SK-N-SH treated with all-trans-retinoic acid at 6 μM for 48 hours (cell line): Measurements from ENCODE around the gene FHOD3.
A peak's percentile ranks its signal among the peaks of the same experiment; 100 is the strongest.

Experiments
- ATAC-seq: fragments of 200-7000 bp; cut with Tn5 transposase; 3 replicates; pipeline ENCODE4 v1.9.1; 2020; ENCODE audit warnings: mild to moderate bottlenecking, moderate library complexity
- ARNTL ChIP-seq: fragments of 450-650 bp; formaldehyde crosslinking; IDR thresholded peaks from 2 replicates; pipeline ENCODE4 v1.5.0; 2020; ENCODE audit warnings: low read depth, mild to moderate bottlenecking, moderate library complexity, borderline replicate concordance
- BACH2 ChIP-seq: fragments of 250-450 bp; sonication (Bioruptor Pico); IDR thresholded peaks from 2 replicates; pipeline ENCODE4 v1.9.0; 2021; ENCODE audit warnings: mild to moderate bottlenecking, borderline replicate concordance
- CREB5 ChIP-seq: fragments of 250-450 bp; sonication (Bioruptor Pico); IDR thresholded peaks from 2 replicates; pipeline ENCODE4 v1.5.1; 2020; ENCODE audit warnings: low read depth, mild to moderate bottlenecking, moderate library complexity
- CSRNP3 ChIP-seq: fragments of 250-450 bp; sonication (Bioruptor Pico); IDR thresholded peaks from 2 replicates; pipeline ENCODE4 v1.5.1; 2021; ENCODE audit warnings: mild to moderate bottlenecking, moderate library complexity
- ESRRG ChIP-seq: fragments of 250-450 bp; sonication (Bioruptor Pico); IDR thresholded peaks from 2 replicates; pipeline ENCODE4 v1.6.1; 2021; ENCODE audit warnings: mild to moderate bottlenecking
- GLIS3 ChIP-seq: fragments of 250-450 bp; sonication (Bioruptor Pico); IDR thresholded peaks from 2 replicates; pipeline ENCODE4 v1.5.0; 2020; ENCODE audit warnings: mild to moderate bottlenecking, moderate library complexity
- ISL1 ChIP-seq: fragments of 250-450 bp; sonication (Bioruptor Pico); IDR thresholded peaks from 2 replicates; pipeline ENCODE4 v2.1.2; 2022; ENCODE audit warnings: mild to moderate bottlenecking, moderate library complexity
- OSR1 ChIP-seq: fragments of 250-450 bp; sonication (Bioruptor Pico); IDR thresholded peaks from 2 replicates; pipeline ENCODE4 v1.8.0; 2022; ENCODE audit warnings: moderate library complexity, mild to moderate bottlenecking, inconsistent platforms
- RARB ChIP-seq: fragments of 250-450 bp; sonication (Bioruptor Pico); IDR thresholded peaks from 2 replicates; pipeline ENCODE4 v1.8.0; 2021; ENCODE audit warnings: mild to moderate bottlenecking, moderate library complexity
- SNAI2 ChIP-seq: fragments of 250-450 bp; sonication (Bioruptor Pico); IDR thresholded peaks from 2 replicates; pipeline ENCODE4 v1.5.0; 2020; ENCODE audit warnings: mild to moderate bottlenecking, moderate library complexity
- TCF4 ChIP-seq: fragments of 250-450 bp; sonication (Bioruptor Pico); IDR thresholded peaks from 2 replicates; pipeline ENCODE4 v1.8.0; 2021; ENCODE audit warnings: mild to moderate bottlenecking, moderate library complexity, borderline replicate concordance
- TSHZ2 ChIP-seq: fragments of 250-450 bp; sonication (Bioruptor Pico); IDR thresholded peaks from 2 replicates; pipeline ENCODE4 v1.5.0; 2020; ENCODE audit warnings: mild to moderate bottlenecking, moderate library complexity
- ZFP3 ChIP-seq: fragments of 250-450 bp; sonication (Bioruptor Pico); IDR thresholded peaks from 2 replicates; pipeline ENCODE4 v1.5.0; 2020; ENCODE audit warnings: mild to moderate bottlenecking, moderate library complexity
- ZFP30 ChIP-seq: fragments of 450-650 bp; formaldehyde crosslinking; IDR thresholded peaks from 2 replicates; pipeline ENCODE4 v1.5.0; 2022; ENCODE audit warnings: mild to moderate bottlenecking, moderate library complexity
- ZNF565 ChIP-seq: fragments of 450-650 bp; formaldehyde crosslinking; conservative IDR thresholded peaks from 2 replicates; pipeline ENCODE4 v1.5.0; 2020; ENCODE audit warnings: low read depth, mild to moderate bottlenecking, moderate library complexity
- ZNF70 ChIP-seq: fragments of 450-650 bp; formaldehyde crosslinking; IDR thresholded peaks from 2 replicates; pipeline ENCODE4 v1.5.0; 2020; ENCODE audit warnings: mild to moderate bottlenecking, moderate library complexity
- ZNF8 ChIP-seq: fragments of 450-650 bp; formaldehyde crosslinking; IDR thresholded peaks from 2 replicates; pipeline ENCODE4 v1.5.0; 2020; ENCODE audit warnings: mild to moderate bottlenecking, moderate library complexity
- TF ChIP-seq, protein P1 (sequence below): fragments of 250-450 bp; sonication (Bioruptor Pico); IDR thresholded peaks from 2 replicates; pipeline ENCODE4 v1.8.0; 2020; ENCODE audit warnings: mild to moderate bottlenecking, moderate library complexity, borderline replicate concordance
- TF ChIP-seq, protein P2 (sequence below): fragments of 250-450 bp; sonication (Bioruptor Pico); IDR thresholded peaks from 2 replicates; pipeline ENCODE4 v1.8.0; 2021; ENCODE audit warnings: low read depth, mild to moderate bottlenecking, moderate library complexity, borderline replicate concordance

FHOD3 gene

GRCh38 chr18:36590621-36591580 is 293.4 kb downstream of the FHOD3 start:
- ATAC-seq, result peak; percentile 34; the same call in 2 of the 3 replicates
- TF ChIP-seq OSR1 (CRISPR knock-in tag), result no peak
- TF ChIP-seq ZNF8 (CRISPR knock-in tag), result no peak
- TF ChIP-seq BACH2 (CRISPR knock-in tag), result no peak
- no peak for TF ChIP-seq GLIS3 (CRISPR knock-in tag)
- TF ChIP-seq ESRRG (CRISPR knock-in tag), result no peak
- no peak for TF ChIP-seq ZFP3 (CRISPR knock-in tag)
- TF ChIP-seq CREB5, result no peak
- TF ChIP-seq, protein P1, sequence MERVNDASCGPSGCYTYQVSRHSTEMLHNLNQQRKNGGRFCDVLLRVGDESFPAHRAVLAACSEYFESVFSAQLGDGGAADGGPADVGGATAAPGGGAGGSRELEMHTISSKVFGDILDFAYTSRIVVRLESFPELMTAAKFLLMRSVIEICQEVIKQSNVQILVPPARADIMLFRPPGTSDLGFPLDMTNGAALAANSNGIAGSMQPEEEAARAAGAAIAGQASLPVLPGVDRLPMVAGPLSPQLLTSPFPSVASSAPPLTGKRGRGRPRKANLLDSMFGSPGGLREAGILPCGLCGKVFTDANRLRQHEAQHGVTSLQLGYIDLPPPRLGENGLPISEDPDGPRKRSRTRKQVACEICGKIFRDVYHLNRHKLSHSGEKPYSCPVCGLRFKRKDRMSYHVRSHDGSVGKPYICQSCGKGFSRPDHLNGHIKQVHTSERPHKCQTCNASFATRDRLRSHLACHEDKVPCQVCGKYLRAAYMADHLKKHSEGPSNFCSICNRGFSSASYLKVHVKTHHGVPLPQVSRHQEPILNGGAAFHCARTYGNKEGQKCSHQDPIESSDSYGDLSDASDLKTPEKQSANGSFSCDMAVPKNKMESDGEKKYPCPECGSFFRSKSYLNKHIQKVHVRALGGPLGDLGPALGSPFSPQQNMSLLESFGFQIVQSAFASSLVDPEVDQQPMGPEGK (CRISPR knock-in tag), result no peak
- TF ChIP-seq ZNF70, result no peak
- no peak for TF ChIP-seq ARNTL (CRISPR knock-in tag)

DNA sequence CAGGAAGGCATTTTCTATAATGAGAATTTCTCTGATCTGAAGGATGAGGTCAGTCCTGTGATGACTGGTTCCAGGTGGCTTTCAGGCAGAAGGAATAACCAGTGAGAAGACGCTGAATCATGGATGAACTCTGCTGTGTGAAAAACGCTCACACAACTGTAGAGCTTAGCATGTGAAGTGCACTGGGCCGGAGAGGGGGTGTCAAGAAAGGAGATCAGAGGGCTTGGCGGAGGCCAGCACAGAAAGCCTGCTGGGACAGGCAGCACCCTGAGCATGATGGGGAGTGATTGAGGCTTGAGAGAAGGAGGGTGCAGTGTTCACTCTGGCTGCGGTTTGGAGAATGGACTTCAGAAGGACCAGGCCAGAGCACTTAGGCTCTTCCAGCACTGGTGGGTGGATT is 294.8 kb downstream of the FHOD3 start:
- TF ChIP-seq ISL1 (CRISPR knock-in tag), result no peak
- no peak for TF ChIP-seq CSRNP3 (CRISPR knock-in tag)
- no peak for ATAC-seq

GRCh38 chr18:36593001-36593400 is 295.5 kb downstream of the FHOD3 start:
- no peak for ATAC-seq
- no peak for TF ChIP-seq ZNF565 (CRISPR knock-in tag)
- no peak for TF ChIP-seq TCF4
- TF ChIP-seq CSRNP3 (CRISPR knock-in tag), result no peak
- TF ChIP-seq SNAI2, result no peak
- TF ChIP-seq RARB (CRISPR knock-in tag), result no peak
- TF ChIP-seq GLIS3 (CRISPR knock-in tag), result no peak
- TF ChIP-seq, protein P1 (CRISPR knock-in tag), result no peak

GRCh38 chr18:36593641-36594040 is 296.1 kb downstream of the FHOD3 start:
- ATAC-seq, result no peak
- TF ChIP-seq BACH2 (CRISPR knock-in tag) (no peak), ISL1 (CRISPR knock-in tag) (no peak), ZFP30 (CRISPR knock-in tag) (no peak), CSRNP3 (CRISPR knock-in tag) (no peak), ZNF565 (CRISPR knock-in tag) (no peak), TCF4 (no peak), TSHZ2 (CRISPR knock-in tag) (no peak), ARNTL (CRISPR knock-in tag) (no peak), ZNF70 (no peak), GLIS3 (CRISPR knock-in tag) (no peak)
- TF ChIP-seq, protein P2, sequence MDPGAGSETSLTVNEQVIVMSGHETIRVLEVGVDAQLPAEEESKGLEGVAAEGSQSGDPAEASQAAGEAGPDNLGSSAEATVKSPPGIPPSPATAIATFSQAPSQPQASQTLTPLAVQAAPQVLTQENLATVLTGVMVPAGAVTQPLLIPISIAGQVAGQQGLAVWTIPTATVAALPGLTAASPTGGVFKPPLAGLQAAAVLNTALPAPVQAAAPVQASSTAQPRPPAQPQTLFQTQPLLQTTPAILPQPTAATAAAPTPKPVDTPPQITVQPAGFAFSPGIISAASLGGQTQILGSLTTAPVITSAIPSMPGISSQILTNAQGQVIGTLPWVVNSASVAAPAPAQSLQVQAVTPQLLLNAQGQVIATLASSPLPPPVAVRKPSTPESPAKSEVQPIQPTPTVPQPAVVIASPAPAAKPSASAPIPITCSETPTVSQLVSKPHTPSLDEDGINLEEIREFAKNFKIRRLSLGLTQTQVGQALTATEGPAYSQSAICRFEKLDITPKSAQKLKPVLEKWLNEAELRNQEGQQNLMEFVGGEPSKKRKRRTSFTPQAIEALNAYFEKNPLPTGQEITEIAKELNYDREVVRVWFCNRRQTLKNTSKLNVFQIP, result no peak
